Neural progenitor cell (in vitro differentiated cells): ENCODE results near the gene PSAPL1. TPM values are rescaled to one million over a fixed set of nuclear protein-coding genes. Genes with fewer than 3 reads are reported as not detected.

ENCODE experiments used
- DNase-seq: peaks from one replicate; pipeline ENCODE4 v3.0.0-alpha.2; 2016; ENCODE audit warnings: low spot score
- H2AFZ ChIP-seq: fragments of 200-600 bp; sonication (generic); replicated peaks from 2 replicates; pipeline ENCODE4 v1.6.1; 2016; ENCODE audit warnings: antibody characterized with exemption
- H3F3A ChIP-seq: fragments of 200-600 bp; sonication (generic); 2 replicates; pipeline ENCODE4 v1.6.1; 2016; ENCODE audit warnings: antibody characterized with exemption, low read depth
- H3K27ac ChIP-seq: fragments of 200-600 bp; sonication (generic); 2 replicates; pipeline ENCODE4 v1.5.1; 2016; ENCODE audit warnings: mild to moderate bottlenecking
- H3K27me3 ChIP-seq: fragments of 200-600 bp; sonication (generic); 2 replicates; pipeline ENCODE4 v1.6.1; 2016; ENCODE audit warnings: mild to moderate bottlenecking, moderate library complexity
- H3K36me3 ChIP-seq: fragments of 200-600 bp; sonication (generic); 2 replicates; pipeline ENCODE4 v1.5.1; 2016
- H3K4me1 ChIP-seq: fragments of 200-600 bp; sonication (generic); 2 replicates; pipeline ENCODE4 v1.6.1; 2016; ENCODE audit warnings: mixed run types
- H3K4me2 ChIP-seq: fragments of 200-600 bp; sonication (generic); 2 replicates; pipeline ENCODE4 v1.6.1; 2016
- H3K4me3 ChIP-seq: fragments of 200-600 bp; sonication (generic); 2 replicates; pipeline ENCODE4 v1.5.1; 2016
- H3K79me2 ChIP-seq: fragments of 200-600 bp; sonication (generic); 2 replicates; pipeline ENCODE4 v1.6.1; 2016; ENCODE audit warnings: low read depth
- H3K9ac ChIP-seq: fragments of 200-600 bp; sonication (generic); 2 replicates; pipeline ENCODE4 v1.6.1; 2016
- H3K9me3 ChIP-seq: fragments of 200-600 bp; sonication (generic); 2 replicates; pipeline ENCODE4 v1.5.1; 2016; ENCODE audit warnings: low read depth
- H4K20me1 ChIP-seq: fragments of 200-600 bp; sonication (generic); 2 replicates; pipeline ENCODE4 v1.6.1; 2016; ENCODE audit warnings: low read depth
- H3K27ac Mint-ChIP-seq: 3 replicates; pipeline ENCODE4 v1.8.0; 2021; ENCODE audit warnings: mixed read lengths
- H3K27me3 Mint-ChIP-seq: 2 replicates; pipeline ENCODE4 v1.8.0; 2022; ENCODE audit warnings: low read depth, mild to moderate bottlenecking, inconsistent platforms, moderate library complexity, mixed read lengths; ENCODE audit not compliant: insufficient read depth
- H3K36me3 Mint-ChIP-seq: 3 replicates; pipeline ENCODE4 v1.8.0; 2021; ENCODE audit warnings: mixed read lengths
- H3K4me1 Mint-ChIP-seq: 3 replicates; pipeline ENCODE4 v1.8.0; 2021; ENCODE audit warnings: mixed read lengths
- H3K4me3 Mint-ChIP-seq: 3 replicates; pipeline ENCODE4 v1.8.0; 2021; ENCODE audit warnings: mild to moderate bottlenecking, moderate library complexity, mixed read lengths
- H3K9me3 Mint-ChIP-seq: 3 replicates; pipeline ENCODE4 v1.8.0; 2020; ENCODE audit warnings: mixed read lengths
- EZH2 ChIP-seq: fragments of 200-600 bp; sonication (generic); IDR thresholded peaks from 2 replicates; pipeline ENCODE4 v1.6.1; 2017; ENCODE audit warnings: antibody characterized with exemption, mild to moderate bottlenecking, moderate library complexity
- EZH2phosphoT487 ChIP-seq: fragments of 200-600 bp; sonication (generic); IDR thresholded peaks from 2 replicates; pipeline ENCODE4 v1.6.1; 2017; ENCODE audit warnings: antibody characterized with exemption
- total RNA-seq: library from RNA; depleted of rRNA; stranded (reverse); fragments of >200 nt; gene quantifications from 2 replicates; pipeline ENCODE4 v1.2.3, GENCODE V29; 2015; ENCODE audit warnings: low replicate concordance
- TF ChIP-seq, protein P1 (sequence below): fragments of 200-600 bp; sonication (generic); IDR thresholded peaks from 2 replicates; pipeline ENCODE4 v1.5.1; 2017; ENCODE audit warnings: antibody characterized with exemption, mild to moderate bottlenecking

PSAPL1 gene, protein sequence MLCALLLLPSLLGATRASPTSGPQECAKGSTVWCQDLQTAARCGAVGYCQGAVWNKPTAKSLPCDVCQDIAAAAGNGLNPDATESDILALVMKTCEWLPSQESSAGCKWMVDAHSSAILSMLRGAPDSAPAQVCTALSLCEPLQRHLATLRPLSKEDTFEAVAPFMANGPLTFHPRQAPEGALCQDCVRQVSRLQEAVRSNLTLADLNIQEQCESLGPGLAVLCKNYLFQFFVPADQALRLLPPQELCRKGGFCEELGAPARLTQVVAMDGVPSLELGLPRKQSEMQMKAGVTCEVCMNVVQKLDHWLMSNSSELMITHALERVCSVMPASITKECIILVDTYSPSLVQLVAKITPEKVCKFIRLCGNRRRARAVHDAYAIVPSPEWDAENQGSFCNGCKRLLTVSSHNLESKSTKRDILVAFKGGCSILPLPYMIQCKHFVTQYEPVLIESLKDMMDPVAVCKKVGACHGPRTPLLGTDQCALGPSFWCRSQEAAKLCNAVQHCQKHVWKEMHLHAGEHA
- 0.06 TPM in 1 of 2 replicates, not detected in the other for total RNA-seq

DNA sequence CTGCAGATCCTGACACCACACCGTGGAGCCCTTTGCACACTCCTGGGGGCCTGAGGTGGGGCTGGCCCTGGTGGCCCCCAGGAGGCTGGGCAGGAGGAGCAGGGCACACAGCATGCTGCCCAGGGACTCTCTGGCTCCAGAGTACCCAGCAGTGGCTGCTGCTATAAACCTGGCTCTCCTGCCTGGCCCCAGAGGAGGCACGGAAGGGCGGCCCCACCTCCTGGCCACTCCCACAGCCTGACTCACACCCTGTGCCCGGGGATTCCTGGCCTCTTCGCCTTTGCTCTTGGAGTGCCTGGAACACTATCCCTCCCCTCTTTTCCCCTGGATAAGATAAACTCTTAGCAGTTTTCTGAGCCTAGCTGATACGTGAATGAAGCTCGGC lies at the start of gene PSAPL1:
Gene PSAPL1, minus strand, starts transcription at position 165 of the 385 bp plus-strand sequence. Its CDS starts 51 bp downstream, at position 114.
- H3K27ac ChIP-seq, result no peak within 1 kb of the TSS
- H3K4me3 Mint-ChIP-seq, result peak within 1 kb of the TSS; percentile 39
- H3F3A ChIP-seq, result no peaks in the 10 kb centered on the region
- DNase-seq, result peak; percentile 31
- no peaks in the 10 kb centered on the region for H3K36me3 ChIP-seq
- no peaks in the 10 kb centered on the region for H3K27me3 ChIP-seq
- H3K4me2 ChIP-seq, result no peak within 1 kb of the TSS
- H3K27ac Mint-ChIP-seq, result peak within 1 kb of the TSS; percentile 2
- peaks cover 12% of the 10 kb centered on the region for H3K4me1 ChIP-seq
- H3K79me2 ChIP-seq, result no peaks in the 10 kb centered on the region
- H2AFZ ChIP-seq, result no peak within 1 kb of the TSS
- H3K9me3 ChIP-seq, result no peaks in the 10 kb centered on the region
- no peak within 1 kb of the TSS for H3K9ac ChIP-seq
- peaks cover 6% of the 10 kb centered on the region for H4K20me1 ChIP-seq
- peaks cover 22% of the 10 kb centered on the region for H3K4me1 Mint-ChIP-seq
- H3K9me3 Mint-ChIP-seq, result peaks cover 11% of the 10 kb centered on the region
- peaks cover 5% of the 10 kb centered on the region for H3K27me3 Mint-ChIP-seq
- TF ChIP-seq EZH2, result no peak
- no peak for TF ChIP-seq EZH2phosphoT487
- TF ChIP-seq, protein P1, sequence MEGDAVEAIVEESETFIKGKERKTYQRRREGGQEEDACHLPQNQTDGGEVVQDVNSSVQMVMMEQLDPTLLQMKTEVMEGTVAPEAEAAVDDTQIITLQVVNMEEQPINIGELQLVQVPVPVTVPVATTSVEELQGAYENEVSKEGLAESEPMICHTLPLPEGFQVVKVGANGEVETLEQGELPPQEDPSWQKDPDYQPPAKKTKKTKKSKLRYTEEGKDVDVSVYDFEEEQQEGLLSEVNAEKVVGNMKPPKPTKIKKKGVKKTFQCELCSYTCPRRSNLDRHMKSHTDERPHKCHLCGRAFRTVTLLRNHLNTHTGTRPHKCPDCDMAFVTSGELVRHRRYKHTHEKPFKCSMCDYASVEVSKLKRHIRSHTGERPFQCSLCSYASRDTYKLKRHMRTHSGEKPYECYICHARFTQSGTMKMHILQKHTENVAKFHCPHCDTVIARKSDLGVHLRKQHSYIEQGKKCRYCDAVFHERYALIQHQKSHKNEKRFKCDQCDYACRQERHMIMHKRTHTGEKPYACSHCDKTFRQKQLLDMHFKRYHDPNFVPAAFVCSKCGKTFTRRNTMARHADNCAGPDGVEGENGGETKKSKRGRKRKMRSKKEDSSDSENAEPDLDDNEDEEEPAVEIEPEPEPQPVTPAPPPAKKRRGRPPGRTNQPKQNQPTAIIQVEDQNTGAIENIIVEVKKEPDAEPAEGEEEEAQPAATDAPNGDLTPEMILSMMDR, result no peak
- H3K4me3 ChIP-seq, result no peak within 1 kb of the TSS
- peaks cover 4% of the 10 kb centered on the region for H3K36me3 Mint-ChIP-seq

DNA sequence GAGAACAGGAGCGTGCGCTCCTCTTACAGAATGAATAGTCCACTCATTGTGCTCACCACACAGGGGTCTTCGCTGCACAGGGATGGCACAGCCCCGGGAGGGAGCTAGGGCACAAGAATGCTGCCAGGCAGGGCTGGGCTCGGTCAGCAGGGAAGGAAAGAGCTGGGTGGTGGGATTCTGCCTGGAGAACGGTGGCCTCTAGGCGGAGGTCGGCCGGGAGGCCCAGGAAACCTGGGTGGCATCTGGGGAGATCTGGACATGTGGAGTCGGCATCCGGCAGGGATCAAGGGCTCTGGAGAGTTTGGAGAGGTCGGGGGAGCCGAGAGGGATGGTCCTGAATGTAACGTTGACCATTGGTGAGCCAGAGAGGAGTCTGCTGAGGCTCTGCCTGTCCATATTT lies 46.5 kb upstream of the PSAPL1 start:
- no peaks in the 10 kb centered on the region for H4K20me1 ChIP-seq
- H3K4me3 Mint-ChIP-seq, result no peak overlapping the region
- H3F3A ChIP-seq, result no peaks in the 10 kb centered on the region
- no peaks in the 10 kb centered on the region for H3K79me2 ChIP-seq
- H3K4me1 Mint-ChIP-seq, result peaks cover 35% of the 10 kb centered on the region
- H3K36me3 Mint-ChIP-seq, result peaks cover 2% of the 10 kb centered on the region
- H3K9me3 ChIP-seq, result no peaks in the 10 kb centered on the region
- no peaks in the 10 kb centered on the region for H3K36me3 ChIP-seq
- peaks cover 18% of the 10 kb centered on the region for H3K4me1 ChIP-seq
- H3K27ac ChIP-seq, result no peak overlapping the region
- no peak overlapping the region for H3K4me2 ChIP-seq
- TF ChIP-seq EZH2phosphoT487 (no peak), EZH2 (no peak)
- TF ChIP-seq, protein P1, result no peak
- peaks cover 4% of the 10 kb centered on the region for H3K27me3 Mint-ChIP-seq
- no peak for DNase-seq
- H3K4me3 ChIP-seq, result no peak overlapping the region
- no peaks in the 10 kb centered on the region for H3K27me3 ChIP-seq
- peak overlapping the region; percentile 95 for H3K27ac Mint-ChIP-seq
- H2AFZ ChIP-seq, result no peak overlapping the region
- H3K9me3 Mint-ChIP-seq, result peaks cover 13% of the 10 kb centered on the region
- H3K9ac ChIP-seq, result no peak overlapping the region

DNA sequence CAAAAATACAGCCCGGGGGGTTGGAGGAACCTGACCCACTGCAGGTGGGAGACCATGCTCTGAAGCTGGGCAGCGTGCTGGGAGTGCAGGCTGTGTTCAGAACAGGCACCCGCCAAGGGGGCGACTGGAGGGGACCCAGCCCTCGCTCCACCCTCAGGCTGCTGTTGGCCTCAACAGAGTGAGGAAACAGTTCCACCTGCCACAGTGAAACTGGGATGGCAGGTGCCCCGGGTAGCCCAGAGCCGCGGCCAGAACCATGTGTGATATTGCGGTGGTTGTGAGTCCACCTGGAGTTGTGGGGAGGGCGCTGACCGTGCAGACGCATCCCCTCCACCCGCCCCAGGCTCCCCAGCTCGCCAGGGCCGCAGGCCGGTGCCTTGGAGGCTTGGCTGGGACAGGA lies 45.7 kb upstream of the PSAPL1 start:
- DNase-seq, result no peak
- H3K9me3 ChIP-seq, result no peaks in the 10 kb centered on the region
- H3K4me1 ChIP-seq, result peaks cover 15% of the 10 kb centered on the region
- H3K36me3 Mint-ChIP-seq, result peaks cover 2% of the 10 kb centered on the region
- no peaks in the 10 kb centered on the region for H3F3A ChIP-seq
- H3K27me3 ChIP-seq, result no peaks in the 10 kb centered on the region
- H3K4me3 Mint-ChIP-seq, result no peak overlapping the region
- H3K27me3 Mint-ChIP-seq, result peaks cover 4% of the 10 kb centered on the region
- no peak overlapping the region for H3K27ac Mint-ChIP-seq
- no peaks in the 10 kb centered on the region for H3K36me3 ChIP-seq
- H3K4me3 ChIP-seq, result no peak overlapping the region
- H3K9ac ChIP-seq, result no peak overlapping the region
- H3K79me2 ChIP-seq, result no peaks in the 10 kb centered on the region
- TF ChIP-seq EZH2phosphoT487 (no peak), EZH2 (no peak)
- TF ChIP-seq, protein P1, result no peak
- no peak overlapping the region for H3K27ac ChIP-seq
- H3K4me2 ChIP-seq, result no peak overlapping the region
- H2AFZ ChIP-seq, result no peak overlapping the region
- H4K20me1 ChIP-seq, result no peaks in the 10 kb centered on the region
- peaks cover 13% of the 10 kb centered on the region for H3K9me3 Mint-ChIP-seq
- H3K4me1 Mint-ChIP-seq, result peaks cover 35% of the 10 kb centered on the region
